ENCODE results near the gene DSP.

The DSP gene

DNA sequence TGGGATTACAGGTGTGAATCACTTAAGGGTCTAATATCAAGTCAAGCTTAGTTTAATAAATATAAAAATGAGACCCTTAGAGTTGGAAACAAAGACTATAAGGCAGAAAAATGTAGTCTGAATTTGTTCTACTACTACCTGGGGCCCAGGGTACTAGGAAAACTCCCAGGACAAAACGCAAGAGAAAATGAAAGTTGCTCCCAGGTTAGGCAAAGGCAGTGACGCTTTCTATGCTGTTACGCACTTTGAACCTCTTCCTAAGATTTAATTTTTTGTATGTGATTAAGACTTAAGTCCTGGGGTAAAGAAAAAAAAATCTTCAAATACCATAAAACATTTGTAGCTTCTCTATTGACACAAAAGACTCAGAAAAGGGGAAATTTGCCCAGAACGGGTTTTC, 17.3 kb downstream of the DSP start:
- no peak overlapping the region for H3K4ac ChIP-seq (ENCODE audit: low read depth, low read length)
- H4K12ac ChIP-seq (ENCODE audit: low read depth, low read length), result no peak overlapping the region
- no CpG with 5 or more reads among the region's 4 CpGs for WGBS (ENCODE audit: extremely low coverage, insufficient coverage, insufficient read length)
- H3K4me3 ChIP-seq (ENCODE audit: low read depth, low read length), result no peak overlapping the region
- no peak overlapping the region for H2AK5ac ChIP-seq (ENCODE audit: low read length)
- no peak overlapping the region for H3K14ac ChIP-seq (ENCODE audit: low read length)
- no peak overlapping the region for H2BK12ac ChIP-seq (ENCODE audit: low read length)
- peaks cover 2% of the 10 kb centered on the region for H3K79me1 ChIP-seq (ENCODE audit: low read length)
- no peak overlapping the region for H4K8ac ChIP-seq (ENCODE audit: low read depth, low read length)
- no peaks in the 10 kb centered on the region for H3K9me3 ChIP-seq (ENCODE audit: insufficient read depth, low read depth, low read length)
- H3K4me1 ChIP-seq (ENCODE audit: control insufficient read depth in 1 of 2, insufficient read depth in 2 of 2, low read length in 2 of 2), result peaks cover 3 to 6% of the 10 kb centered on the region in 2 experiments
- H2AFZ ChIP-seq (ENCODE audit: insufficient read depth, low read length, poor library complexity), result no peak overlapping the region
- peaks cover 6% of the 10 kb centered on the region for H3K79me2 ChIP-seq (ENCODE audit: control insufficient read depth, insufficient read depth, low read length, poor library complexity)
- H3K4me2 ChIP-seq (ENCODE audit: low read length), result no peak overlapping the region
- no peaks in the 10 kb centered on the region for H3K27me3 ChIP-seq (ENCODE audit: insufficient read depth, low read length)
- H2BK5ac ChIP-seq (ENCODE audit: low read depth, low read length, poor library complexity), result no peak overlapping the region
- no peak overlapping the region for H3K27ac ChIP-seq (ENCODE audit: low read depth, low read length)
- H3K23ac ChIP-seq (ENCODE audit: low read length), result no peak overlapping the region
- no peak overlapping the region for H3K9ac ChIP-seq (ENCODE audit: low read length)
- no peak overlapping the region for H4K91ac ChIP-seq (ENCODE audit: low read depth, low read length)
- H3K18ac ChIP-seq (ENCODE audit: low read length), result no peak overlapping the region
- H2BK120ac ChIP-seq (ENCODE audit: insufficient read depth, low read length, poor library complexity), result no peak overlapping the region
- peaks cover 25 to 48% of the 10 kb centered on the region in 2 experiments for H3K36me3 ChIP-seq (ENCODE audit: control insufficient read depth in 1 of 2, insufficient read depth in 2 of 2, low read length in 2 of 2)
- DNase-seq, result no peak

GRCh38 chr6:7559196-7559595, 17.7 kb downstream of the DSP start:
- Histone ChIP-seq H3K9ac (ENCODE audit: low read length) (peak overlapping the region; percentile 33), H4K12ac (ENCODE audit: low read depth, low read length) (no peak overlapping the region), H2AFZ (ENCODE audit: insufficient read depth, low read length, poor library complexity) (no peak overlapping the region), H2BK12ac (ENCODE audit: low read length) (peak overlapping the region; percentile 50), H3K4me3 (ENCODE audit: low read depth, low read length) (no peak overlapping the region), H2BK120ac (ENCODE audit: insufficient read depth, low read length, poor library complexity) (no peak overlapping the region), H2BK5ac (ENCODE audit: low read depth, low read length, poor library complexity) (peak overlapping the region; percentile 31), H3K79me1 (ENCODE audit: low read length) (peaks cover 2% of the 10 kb centered on the region), H4K8ac (ENCODE audit: low read depth, low read length) (no peak overlapping the region), H3K9me3 (ENCODE audit: insufficient read depth, low read depth, low read length) (no peaks in the 10 kb centered on the region), H3K36me3 (ENCODE audit: control insufficient read depth in 1 of 2, insufficient read depth in 2 of 2, low read length in 2 of 2) (peaks cover 27 to 51% of the 10 kb centered on the region in 2 experiments), H3K18ac (ENCODE audit: low read length) (no peak overlapping the region), H3K27me3 (ENCODE audit: insufficient read depth, low read length) (no peaks in the 10 kb centered on the region), H3K4me2 (ENCODE audit: low read length) (no peak overlapping the region), H3K79me2 (ENCODE audit: control insufficient read depth, insufficient read depth, low read length, poor library complexity) (peaks cover 6% of the 10 kb centered on the region), H3K27ac (ENCODE audit: low read depth, low read length) (peak overlapping the region; percentile 50), H3K4me1 (ENCODE audit: control insufficient read depth in 1 of 2, insufficient read depth in 2 of 2, low read length in 2 of 2) (peaks cover 3 to 6% of the 10 kb centered on the region in 2 experiments), H4K91ac (ENCODE audit: low read depth, low read length) (no peak overlapping the region), H3K23ac (ENCODE audit: low read length) (peak overlapping the region; percentile 83), H2AK5ac (ENCODE audit: low read length) (no peak overlapping the region), H3K4ac (ENCODE audit: low read depth, low read length) (no peak overlapping the region), H3K14ac (ENCODE audit: low read length) (no peak overlapping the region)
- peak in 1 of 2 donors; percentile 23 for DNase-seq
- no CpG with 5 or more reads among the region's 6 CpGs for WGBS (ENCODE audit: extremely low coverage, insufficient coverage, insufficient read length)

DNA sequence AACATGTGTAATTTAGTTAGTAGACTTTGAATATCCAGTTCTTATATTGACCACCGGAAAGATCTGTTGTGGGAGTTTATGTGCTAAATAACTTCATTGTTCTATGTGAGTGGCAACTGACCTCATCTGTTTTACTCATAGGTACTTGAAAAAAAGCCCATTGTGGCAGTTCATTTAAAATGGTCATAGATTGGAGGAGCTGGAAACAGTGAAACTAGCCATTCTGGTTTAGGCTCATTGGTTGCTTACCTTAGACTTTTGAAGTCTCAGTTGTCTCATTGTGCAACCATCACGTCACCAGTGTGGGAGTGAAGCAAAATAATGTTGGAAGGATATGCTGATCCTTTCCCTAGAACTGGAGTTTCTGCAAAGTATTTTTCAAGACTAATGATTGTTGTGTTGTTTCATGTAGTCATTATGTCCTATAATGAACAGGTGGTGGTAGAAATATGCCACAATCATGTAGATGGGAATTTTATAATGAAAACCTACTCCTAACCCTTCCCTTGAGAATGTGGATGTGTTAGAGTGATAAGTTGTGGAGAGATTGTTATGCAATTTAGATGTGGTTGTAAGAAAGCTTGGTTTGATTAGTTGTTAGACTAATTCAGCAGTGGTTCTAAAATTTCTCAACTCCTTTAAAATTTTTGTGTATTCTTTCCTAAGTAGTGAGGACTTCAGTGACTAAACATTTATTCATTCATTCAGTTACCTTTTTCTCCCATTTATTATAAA, 18.3 kb downstream of the DSP start:
- peaks cover 2% of the 10 kb centered on the region for H3K79me1 ChIP-seq (ENCODE audit: low read length)

GRCh38 chr6:7561153-7561964, 19.9 kb downstream of the DSP start:
- Histone ChIP-seq H3K9ac (ENCODE audit: low read length) (no peak overlapping the region), H3K9me3 (ENCODE audit: insufficient read depth, low read depth, low read length) (no peaks in the 10 kb centered on the region)

More for the DNA sequence above, 18.3 kb downstream of the DSP start:
- Histone ChIP-seq H3K79me2 (ENCODE audit: control insufficient read depth, insufficient read depth, low read length, poor library complexity) (peaks cover 3% of the 10 kb centered on the region), H3K4me2 (ENCODE audit: low read length) (no peak overlapping the region), H3K14ac (ENCODE audit: low read length) (no peak overlapping the region), H3K4me3 (ENCODE audit: low read depth, low read length) (no peak overlapping the region), H4K91ac (ENCODE audit: low read depth, low read length) (no peak overlapping the region), H3K4ac (ENCODE audit: low read depth, low read length) (no peak overlapping the region), H2BK120ac (ENCODE audit: insufficient read depth, low read length, poor library complexity) (no peak overlapping the region), H3K27me3 (ENCODE audit: insufficient read depth, low read length) (no peaks in the 10 kb centered on the region), H2BK5ac (ENCODE audit: low read depth, low read length, poor library complexity) (no peak overlapping the region), H3K36me3 (ENCODE audit: control insufficient read depth in 1 of 2, insufficient read depth in 2 of 2, low read length in 2 of 2) (peaks cover 29 to 52% of the 10 kb centered on the region in 2 experiments), H3K23ac (ENCODE audit: low read length) (no peak overlapping the region), H2BK12ac (ENCODE audit: low read length) (no peak overlapping the region), H4K8ac (ENCODE audit: low read depth, low read length) (no peak overlapping the region), H3K9ac (ENCODE audit: low read length) (no peak overlapping the region), H3K27ac (ENCODE audit: low read depth, low read length) (peak overlapping the region; percentile 50), H3K4me1 (ENCODE audit: control insufficient read depth in 1 of 2, insufficient read depth in 2 of 2, low read length in 2 of 2) (peaks cover 3 to 5% of the 10 kb centered on the region in 2 experiments), H2AK5ac (ENCODE audit: low read length) (no peak overlapping the region), H3K9me3 (ENCODE audit: insufficient read depth, low read depth, low read length) (no peaks in the 10 kb centered on the region), H3K18ac (ENCODE audit: low read length) (no peak overlapping the region), H2AFZ (ENCODE audit: insufficient read depth, low read length, poor library complexity) (no peak overlapping the region), H4K12ac (ENCODE audit: low read depth, low read length) (no peak overlapping the region)
- peak; percentile 82 to 93 for DNase-seq
- WGBS (ENCODE audit: extremely low coverage, insufficient coverage, insufficient read length), result no CpG with 5 or more reads among the region's 2 CpGs

More at GRCh38 chr6:7561153-7561964, 19.9 kb downstream of the DSP start:
- H2AFZ ChIP-seq (ENCODE audit: insufficient read depth, low read length, poor library complexity), result no peak overlapping the region
- H2BK120ac ChIP-seq (ENCODE audit: insufficient read depth, low read length, poor library complexity), result no peak overlapping the region
- H4K8ac ChIP-seq (ENCODE audit: low read depth, low read length), result no peak overlapping the region
- no peak overlapping the region for H2BK5ac ChIP-seq (ENCODE audit: low read depth, low read length, poor library complexity)
- no peak overlapping the region for H4K12ac ChIP-seq (ENCODE audit: low read depth, low read length)
- H2AK5ac ChIP-seq (ENCODE audit: low read length), result no peak overlapping the region
- no peak overlapping the region for H4K91ac ChIP-seq (ENCODE audit: low read depth, low read length)
- H3K14ac ChIP-seq (ENCODE audit: low read length), result no peak overlapping the region
- no peak overlapping the region for H3K23ac ChIP-seq (ENCODE audit: low read length)
- WGBS (ENCODE audit: extremely low coverage, insufficient coverage, insufficient read length), result no CpG with 5 or more reads among the region's 19 CpGs
- no peak overlapping the region for H3K4me3 ChIP-seq (ENCODE audit: low read depth, low read length)
- H3K18ac ChIP-seq (ENCODE audit: low read length), result no peak overlapping the region
- peaks cover 2% of the 10 kb centered on the region for H3K79me1 ChIP-seq (ENCODE audit: low read length)
- peaks cover 2% of the 10 kb centered on the region for H3K79me2 ChIP-seq (ENCODE audit: control insufficient read depth, insufficient read depth, low read length, poor library complexity)
- H3K27me3 ChIP-seq (ENCODE audit: insufficient read depth, low read length), result no peaks in the 10 kb centered on the region
- peaks cover 36 to 57% of the 10 kb centered on the region in 2 experiments for H3K36me3 ChIP-seq (ENCODE audit: control insufficient read depth in 1 of 2, insufficient read depth in 2 of 2, low read length in 2 of 2)
- peak; percentile 93 to 94 for DNase-seq
- no peak overlapping the region for H3K4ac ChIP-seq (ENCODE audit: low read depth, low read length)
- no peak overlapping the region for H3K27ac ChIP-seq (ENCODE audit: low read depth, low read length)
- H3K4me2 ChIP-seq (ENCODE audit: low read length), result no peak overlapping the region
- H2BK12ac ChIP-seq (ENCODE audit: low read length), result no peak overlapping the region
- peaks cover 3 to 4% of the 10 kb centered on the region in 2 experiments for H3K4me1 ChIP-seq (ENCODE audit: control insufficient read depth in 1 of 2, insufficient read depth in 2 of 2, low read length in 2 of 2)

Measured in trophoblast cell (in vitro differentiated cells and primary cell).